PC-3 (cell line): ENCODE measurements around the gene SPPL2B. TPM values are rescaled to one million over a fixed set of nuclear protein-coding genes. Genes with fewer than 3 reads are reported as not detected.

Source experiments
- ATAC-seq: fragments of 200-7000 bp; cut with Tn5 transposase; 2 replicates; pipeline ENCODE4 v1.9.1; 2020; ENCODE audit warnings: mild to moderate bottlenecking, moderate library complexity
- BruUV-seq: library from RNA; stranded (reverse); fragments of 400-500 nt; replicated peaks from 2 replicates; lab custom pipeline; 2021; lab: Mats Ljungman, UMichigan
- CTCF ChIA-PET: fragments of 300-600 bp; sonication (Branson Sonifier 250); formaldehyde crosslinking; loops from one replicate; lab custom pipeline; 2022; ENCODE audit warnings: antibody characterized with exemption; lab: Charles Lee
- POLR2A ChIA-PET: fragments of 300-600 bp; sonication (Branson Sonifier 250); formaldehyde crosslinking; loops from one replicate; lab custom pipeline; 2022; ENCODE audit warnings: antibody characterized with exemption; ENCODE audit not compliant: unreplicated experiment; lab: Charles Lee
- DNase-seq: peaks from one replicate; pipeline ENCODE4 v3.0.0-alpha.2; 2015
- H2AFZ ChIP-seq: fragments of 300-600 bp; sonication (generic); 2 replicates; pipeline ENCODE4 v1.6.0; 2016; ENCODE audit warnings: antibody characterized with exemption, low read length
- H3F3A ChIP-seq: fragments of 300-600 bp; sonication (generic); one replicate; pipeline ENCODE4 v1.6.0; 2017; ENCODE audit warnings: antibody characterized with exemption, low read length, control low read depth, mild to moderate bottlenecking; ENCODE audit not compliant: unreplicated experiment
- H3K27ac ChIP-seq: fragments of 300-600 bp; sonication (generic); 2 replicates; pipeline ENCODE4 v1.5.1; 2016; ENCODE audit warnings: mild to moderate bottlenecking, low read length
- H3K27me3 ChIP-seq: fragments of 300-600 bp; sonication (generic); 2 replicates; pipeline ENCODE4 v1.6.1; 2016; ENCODE audit warnings: low read length, mixed read lengths
- H3K36me3 ChIP-seq: fragments of 300-600 bp; sonication (generic); 2 replicates; pipeline ENCODE4 v1.6.1; 2016; ENCODE audit warnings: low read depth, mixed run types, low read length, mixed read lengths
- H3K4me1 ChIP-seq: fragments of 300-600 bp; sonication (generic); 2 replicates; pipeline ENCODE4 v1.5.1; 2016; ENCODE audit warnings: low read length; ENCODE audit not compliant: insufficient read depth
- H3K4me2 ChIP-seq: fragments of 300-600 bp; sonication (generic); 2 replicates; pipeline ENCODE4 v1.6.0; 2016; ENCODE audit warnings: low read length
- H3K4me3 ChIP-seq: fragments of 300-600 bp; sonication (generic); 2 replicates; pipeline ENCODE4 v1.5.1; 2016; ENCODE audit warnings: mild to moderate bottlenecking, low read length, mixed read lengths
- H3K79me2 ChIP-seq: fragments of 300-600 bp; sonication (generic); 2 replicates; pipeline ENCODE4 v1.6.1; 2017; ENCODE audit warnings: low read length, mixed read lengths
- H3K9ac ChIP-seq: fragments of 300-600 bp; sonication (generic); 2 replicates; pipeline ENCODE4 v1.6.0; 2016; ENCODE audit warnings: mild to moderate bottlenecking, low read length
- H3K9me2 ChIP-seq: fragments of 300-600 bp; sonication (generic); replicated peaks from 2 replicates; pipeline ENCODE4 v1.6.1; 2016; ENCODE audit warnings: mixed run types, low read length, mixed read lengths
- H3K9me3 ChIP-seq: fragments of 300-600 bp; sonication (generic); 2 replicates; pipeline ENCODE4 v1.6.1; 2016; ENCODE audit warnings: low read length, mixed read lengths
- H4K20me1 ChIP-seq: fragments of 300-600 bp; sonication (generic); 2 replicates; pipeline ENCODE4 v1.6.1; 2016; ENCODE audit warnings: low read length, mixed read lengths
- EZH2 ChIP-seq: fragments of 300-600 bp; sonication (generic); IDR thresholded peaks from one replicate; pipeline ENCODE4 v1.6.1; 2017; ENCODE audit warnings: antibody characterized with exemption, mild to moderate bottlenecking, low read length; ENCODE audit not compliant: unreplicated experiment
- EZH2phosphoT487 ChIP-seq: fragments of 300-600 bp; sonication (generic); IDR thresholded peaks from 2 replicates; pipeline ENCODE4 v1.6.1; 2018; ENCODE audit warnings: mild to moderate bottlenecking, antibody characterized with exemption, low read length, borderline replicate concordance
- intact Hi-C: fragments of 100-400 bp; cut with micrococcal nuclease; formaldehyde crosslinking; loops from 2 replicates; pipeline ENCODE4 v1.9.0; 2023
- total RNA-seq: library from RNA; depleted of rRNA; stranded (reverse); fragments of >200 nt; gene quantifications from 2 replicates; pipeline ENCODE4 v1.2.3, GENCODE V29; 2014
- TF ChIP-seq, protein P1 (sequence below): fragments of 300-600 bp; sonication (generic); conservative IDR thresholded peaks from 2 replicates; pipeline ENCODE4 v1.5.1; 2017; ENCODE audit warnings: antibody characterized with exemption, low read depth, mild to moderate bottlenecking, low read length

The SPPL2B gene
- total RNA-seq, 1 experiment from 2014 or later, result 28.6 TPM

DNA sequence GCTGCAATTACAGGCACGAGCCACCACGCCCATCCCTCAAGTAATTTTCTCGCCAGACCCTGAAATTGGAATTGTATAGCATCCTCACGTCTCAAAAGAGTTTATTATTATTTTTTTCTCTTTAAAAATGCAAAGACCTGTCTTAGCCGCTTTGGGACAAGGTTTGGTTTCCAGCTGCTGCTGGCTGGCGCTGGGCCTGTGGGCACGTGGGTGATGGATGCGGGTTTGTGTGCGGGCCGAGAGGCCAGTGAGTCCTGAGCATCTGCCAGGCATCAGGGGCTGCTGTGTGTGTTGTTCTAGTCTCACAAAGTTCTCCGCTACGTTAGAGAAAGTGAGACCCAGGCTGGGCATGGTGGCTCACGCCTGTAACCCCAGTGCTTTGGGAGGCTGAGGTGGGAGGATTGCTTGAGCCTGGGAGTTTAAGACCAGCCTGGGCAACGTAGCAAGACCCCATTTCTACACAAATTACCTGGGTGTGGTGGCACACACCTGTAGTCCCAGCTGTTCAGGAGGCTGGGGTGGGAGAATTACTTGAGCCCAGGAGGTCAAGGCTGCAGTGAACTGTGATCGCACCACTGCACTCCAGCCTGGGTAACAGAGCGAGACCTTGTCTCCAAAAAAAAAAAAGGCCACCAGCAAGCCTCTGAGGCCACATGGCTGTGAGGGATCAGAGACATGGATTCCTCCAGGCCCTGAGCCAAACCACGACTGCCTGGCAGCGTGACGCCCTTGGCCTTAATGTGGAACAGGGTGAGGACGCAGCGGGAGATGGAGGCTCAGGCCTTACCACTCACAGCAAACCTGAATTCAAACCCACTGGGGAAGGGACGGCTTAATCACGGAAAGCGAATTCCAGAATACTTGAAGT is 26.9 kb downstream of the SPPL2B start:
- TF ChIP-seq, protein P1, sequence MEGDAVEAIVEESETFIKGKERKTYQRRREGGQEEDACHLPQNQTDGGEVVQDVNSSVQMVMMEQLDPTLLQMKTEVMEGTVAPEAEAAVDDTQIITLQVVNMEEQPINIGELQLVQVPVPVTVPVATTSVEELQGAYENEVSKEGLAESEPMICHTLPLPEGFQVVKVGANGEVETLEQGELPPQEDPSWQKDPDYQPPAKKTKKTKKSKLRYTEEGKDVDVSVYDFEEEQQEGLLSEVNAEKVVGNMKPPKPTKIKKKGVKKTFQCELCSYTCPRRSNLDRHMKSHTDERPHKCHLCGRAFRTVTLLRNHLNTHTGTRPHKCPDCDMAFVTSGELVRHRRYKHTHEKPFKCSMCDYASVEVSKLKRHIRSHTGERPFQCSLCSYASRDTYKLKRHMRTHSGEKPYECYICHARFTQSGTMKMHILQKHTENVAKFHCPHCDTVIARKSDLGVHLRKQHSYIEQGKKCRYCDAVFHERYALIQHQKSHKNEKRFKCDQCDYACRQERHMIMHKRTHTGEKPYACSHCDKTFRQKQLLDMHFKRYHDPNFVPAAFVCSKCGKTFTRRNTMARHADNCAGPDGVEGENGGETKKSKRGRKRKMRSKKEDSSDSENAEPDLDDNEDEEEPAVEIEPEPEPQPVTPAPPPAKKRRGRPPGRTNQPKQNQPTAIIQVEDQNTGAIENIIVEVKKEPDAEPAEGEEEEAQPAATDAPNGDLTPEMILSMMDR, result no peak
- TF ChIP-seq EZH2phosphoT487, result no peak
- Histone ChIP-seq H3K9me2 (no peaks in the 10 kb centered on the region), H3K79me2 (no peaks in the 10 kb centered on the region), H3K4me3 (no peak overlapping the region), H3K36me3 (no peaks in the 10 kb centered on the region), H3K4me1 (no peaks in the 10 kb centered on the region), H4K20me1 (no peaks in the 10 kb centered on the region), H3K9ac (no peak overlapping the region), H3K9me3 (no peaks in the 10 kb centered on the region), H3K27ac (no peak overlapping the region), H3K27me3 (peaks cover 12% of the 10 kb centered on the region), H3F3A (no peaks in the 10 kb centered on the region), H3K4me2 (no peak overlapping the region), H2AFZ (no peak overlapping the region)
- POLR2A ChIA-PET, result no interaction called here
- CTCF ChIA-PET, result no interaction called here
- intact Hi-C loops, result no loop called here
- no TSS peak for BruUV-seq
- ATAC-seq (no peak), DNase-seq (no peak)

- ChIA-PET POLR2A (no interaction called here), CTCF (no interaction called here)
- no TSS peak for BruUV-seq
- no peaks in the 10 kb centered on the region for H3F3A ChIP-seq
- no peak overlapping the region for H3K9ac ChIP-seq
- no peaks in the 10 kb centered on the region for H4K20me1 ChIP-seq
- TF ChIP-seq, protein P1, result no peak
- TF ChIP-seq EZH2, result no peak
- no peak for TF ChIP-seq EZH2phosphoT487
- H3K27me3 ChIP-seq, result peaks cover 16% of the 10 kb centered on the region
- H3K79me2 ChIP-seq, result no peaks in the 10 kb centered on the region
- no peak overlapping the region for H3K4me2 ChIP-seq
- no peak overlapping the region for H3K4me3 ChIP-seq
- no peaks in the 10 kb centered on the region for H3K4me1 ChIP-seq
- H2AFZ ChIP-seq, result no peak overlapping the region
- DNase-seq, result no peak
- no peak for ATAC-seq
- no peaks in the 10 kb centered on the region for H3K36me3 ChIP-seq
- no peaks in the 10 kb centered on the region for H3K9me2 ChIP-seq
- H3K9me3 ChIP-seq, result no peaks in the 10 kb centered on the region
- intact Hi-C loops, result no loop called here
- no peak overlapping the region for H3K27ac ChIP-seq
These were observed 27.7 kb downstream of the SPPL2B start for GRCh38 chr19:2356036-2356646.
